Fibroblast of skin of right quadriceps (primary cell): Measurements from ENCODE around the gene UPK3B.
"Not testable (repeated sequence)": the region's sequence is repeated elsewhere in the genome, so short reads cannot be mapped to it uniquely, and the experiment has no call there.

ENCODE experiments used
- DNase-seq: peaks from one replicate; pipeline ENCODE4 v3.0.0-alpha.2; 2013

Gene UPK3B

GRCh38 chr7:76509931-76510877 is at the start of gene UPK3B:
Gene UPK3B, plus strand, starts transcription at chr7:76510552. Its CDS starts 101 bp downstream, at chr7:76510653.
- no peak for DNase-seq

- not testable (repeated sequence) for DNase-seq
Observed at GRCh38 chr7:76460767-76461166, 49.6 kb upstream of the UPK3B start.

GRCh38 chr7:76461464-76462101 is 48.8 kb upstream of the UPK3B start, which contains the start of gene DTX2:
Gene DTX2, plus strand, starts transcription at chr7:76461709. Its CDS starts 18,801 bp downstream, at chr7:76480510.
- DNase-seq = not testable (repeated sequence)

- not testable (repeated sequence) for DNase-seq
Observed at GRCh38 chr7:76462271-76462882, 48.0 kb upstream of the UPK3B start.

DNA sequence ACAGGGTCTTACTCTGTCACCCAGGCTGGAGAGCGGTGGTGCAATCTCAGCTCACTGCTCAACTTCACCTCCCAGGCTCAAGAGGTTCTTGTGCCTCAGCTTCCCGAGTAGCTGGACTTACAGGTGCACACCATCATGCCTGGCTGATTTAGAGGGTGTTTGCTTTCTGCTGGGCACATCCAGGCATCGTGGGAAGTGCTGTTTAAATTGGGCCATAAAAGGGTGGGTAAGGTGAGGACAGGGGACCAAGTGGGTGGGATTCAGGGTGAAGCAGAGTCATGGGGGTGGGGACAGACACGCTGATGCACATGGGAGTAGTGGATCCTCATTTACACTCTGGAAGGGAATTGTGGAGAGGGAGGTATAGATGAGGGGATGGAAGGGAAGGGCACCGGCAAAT is 45.4 kb upstream of the UPK3B start:
- DNase-seq = not testable (repeated sequence)

GRCh38 chr7:76465950-76466349 is 44.4 kb upstream of the UPK3B start:
- DNase-seq = not testable (repeated sequence)

GRCh38 chr7:76467743-76468404 is 42.5 kb upstream of the UPK3B start:
- not testable (repeated sequence) for DNase-seq

GRCh38 chr7:76471556-76472221 is 38.7 kb upstream of the UPK3B start:
- DNase-seq = not testable (repeated sequence)

- not testable (repeated sequence) for DNase-seq
Observed at GRCh38 chr7:76473097-76473496, 37.3 kb upstream of the UPK3B start.

GRCh38 chr7:76476280-76476679 is 34.1 kb upstream of the UPK3B start:
- not testable (repeated sequence) for DNase-seq

DNA sequence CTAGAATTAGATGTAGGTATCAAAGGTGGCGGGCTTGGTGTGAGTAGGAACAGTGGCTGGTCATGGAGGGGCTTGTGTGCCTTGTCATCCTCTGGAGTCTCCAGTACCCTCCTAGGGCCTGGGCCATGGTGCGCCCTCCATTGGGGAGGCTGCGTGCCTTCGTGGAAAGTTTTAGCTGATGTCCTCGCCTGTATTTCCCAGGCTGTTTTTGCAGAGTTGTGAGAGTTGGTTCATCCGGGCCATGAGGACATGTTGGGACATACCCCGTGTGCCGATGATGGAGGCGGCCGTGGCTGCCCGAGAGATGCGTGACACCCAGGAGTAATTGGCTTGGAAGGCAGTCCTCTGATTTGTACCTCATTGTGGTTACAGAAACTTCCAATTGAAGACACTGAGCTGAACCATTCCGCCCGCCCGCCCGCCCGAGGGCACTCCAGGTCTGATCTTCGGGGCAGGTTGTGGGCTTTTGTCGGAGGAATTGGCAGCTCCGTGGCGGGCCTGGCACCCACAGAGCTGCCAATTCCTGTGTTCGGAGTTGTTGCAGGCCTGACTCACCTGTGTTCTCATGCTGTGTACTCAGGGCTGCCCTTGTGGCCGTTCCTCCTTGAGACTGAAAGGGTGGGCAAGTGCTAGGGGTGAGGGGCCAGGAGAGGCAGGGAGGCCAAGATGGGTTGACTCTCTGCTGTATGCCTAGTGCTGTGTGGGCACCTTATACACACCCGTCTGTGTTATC is 33.4 kb upstream of the UPK3B start:
- not testable (repeated sequence) for DNase-seq

DNA sequence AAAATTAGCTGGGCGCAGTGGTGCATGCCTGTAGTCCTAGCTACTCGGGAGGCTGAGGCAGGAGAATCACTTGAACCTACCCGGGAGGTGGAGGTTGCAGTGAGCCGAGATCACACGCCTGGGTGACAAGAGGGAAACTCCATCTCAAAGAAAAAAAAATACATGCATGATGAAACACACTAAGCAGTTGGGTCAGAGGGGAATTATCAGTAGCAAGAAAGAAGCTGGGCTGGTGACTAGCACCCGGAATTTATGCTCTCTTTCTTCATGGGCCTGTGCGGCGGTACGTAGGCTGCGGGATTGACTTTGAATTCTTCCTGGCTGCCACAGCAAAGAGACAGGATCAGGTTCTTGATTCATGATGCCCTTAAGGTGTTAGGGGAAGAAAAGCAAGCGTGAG is 30.7 kb upstream of the UPK3B start:
- DNase-seq = not testable (repeated sequence)

GRCh38 chr7:76480403-76481253 is 29.7 kb upstream of the UPK3B start:
- DNase-seq = not testable (repeated sequence)

GRCh38 chr7:76482660-76483059 is 27.7 kb upstream of the UPK3B start:
- DNase-seq = not testable (repeated sequence)

GRCh38 chr7:76483081-76483480 is 27.3 kb upstream of the UPK3B start:
- not testable (repeated sequence) for DNase-seq

- DNase-seq = not testable (repeated sequence)
Observed at GRCh38 chr7:76484456-76484855, 25.9 kb upstream of the UPK3B start.

GRCh38 chr7:76485822-76486610 is 24.3 kb upstream of the UPK3B start:
- not testable (repeated sequence) for DNase-seq

GRCh38 chr7:76486618-76487017 is 23.7 kb upstream of the UPK3B start:
- not testable (repeated sequence) for DNase-seq

- not testable (repeated sequence) for DNase-seq
Observed at GRCh38 chr7:76487969-76488368, 22.4 kb upstream of the UPK3B start.
